ENCODE data around the gene TMEM232.
A peak's percentile ranks its signal among the peaks of the same experiment; 100 is the strongest.

DNA sequence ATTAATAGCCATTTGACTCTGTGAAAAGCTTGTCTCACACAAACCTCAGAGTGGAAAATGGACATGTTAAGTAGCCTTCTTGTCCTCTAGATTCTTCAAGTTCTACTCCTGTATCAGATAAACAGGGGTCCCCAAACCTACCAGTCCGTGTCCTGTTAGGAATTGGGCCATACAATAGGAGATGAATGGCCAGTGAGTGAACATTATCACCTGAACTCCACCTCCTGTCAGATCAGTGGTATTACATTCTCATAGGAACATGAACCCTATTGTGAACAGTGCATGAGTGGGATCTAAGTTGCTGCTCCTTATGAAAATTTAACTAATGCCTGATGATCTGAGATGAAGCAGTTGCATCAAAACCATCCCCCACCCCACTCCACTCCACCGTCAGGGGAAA lies 136.3 kb downstream of the TMEM232 start:
- peak; percentile 69 for TF ChIP-seq CTCF (conservative IDR thresholded peaks at IDR 0.05; ENCODE audit: low read length)
- TF ChIP-seq EZH2phosphoT487 (IDR thresholded peaks at IDR 0.05; ENCODE audit: borderline replicate concordance, low read depth, low read length), result no peak

Measured in OCI-LY7 (cell line).